GM12878 (cell line): ENCODE results near the gene ZFYVE21. TPM values are rescaled to one million over a fixed set of nuclear protein-coding genes. Genes with fewer than 3 reads are reported as not detected.

ENCODE experiments used
- ATAC-seq: fragments of 200-7000 bp; cut with Tn5 transposase; 3 replicates; pipeline ENCODE4 v1.9.1; 2020; ENCODE audit warnings: mild to moderate bottlenecking, moderate library complexity
- BruUV-seq: library from RNA; stranded (reverse); fragments of 400-500 nt; replicated peaks from 2 replicates; lab custom pipeline; 2021; lab: Mats Ljungman, UMichigan
- CTCF ChIA-PET: fragments of 300-600 bp; sonication (Branson Sonifier 250); formaldehyde crosslinking; extraction: SDS; loops from one replicate; lab custom pipeline; 2021; ENCODE audit warnings: inconsistent platforms; lab: Yijun Ruan, JAX
- POLR2A ChIA-PET: fragments of 350-600 bp; formaldehyde crosslinking; extraction: SDS; loops from one replicate; lab custom pipeline; 2021; ENCODE audit warnings: inconsistent platforms; lab: Charles Lee
- RAD21 ChIA-PET: fragments of 300-600 bp; sonication (Branson Sonifier 250); formaldehyde crosslinking; loops from one replicate; lab custom pipeline; 2023; ENCODE audit warnings: antibody characterized with exemption; ENCODE audit not compliant: unreplicated experiment; lab: Charles Lee
- SMC1A ChIA-PET: fragments of 300-600 bp; sonication (Branson Sonifier 250); formaldehyde crosslinking; loops from one replicate; lab custom pipeline; 2023; ENCODE audit not compliant: unreplicated experiment, uncharacterized antibody; lab: Charles Lee
- DNase-seq: peaks from one replicate; pipeline ENCODE4 v3.0.0-alpha.2; 2011; ENCODE audit warnings: low read depth, low spot score
- FAIRE-seq: peaks from 3 replicates; lab custom pipeline; 2011; peaks lifted over from hg19 to GRCh38; lab: Jason Lieb, UNC
- H2AFZ ChIP-seq: 2 replicates; pipeline ENCODE4 v1.6.0; 2011; ENCODE audit warnings: low read depth, low read length, control low read depth; ENCODE audit not compliant: control insufficient read depth
- H3K27ac ChIP-seq: 2 replicates; pipeline ENCODE4 v1.5.1; 2011; ENCODE audit warnings: control low read depth; ENCODE audit not compliant: control insufficient read depth, insufficient read depth
- H3K27me3 ChIP-seq, 2 experiments: replicated peaks in 1 of 2; 2 replicates each; pipeline versions ENCODE4 v1.6.0 to v1.6.1; 2011; ENCODE audit warnings: low read length in 1 of 2; ENCODE audit not compliant: control insufficient read depth in 2 of 2, insufficient read depth in 2 of 2
- H3K36me3 ChIP-seq, 2 experiments: 2 replicates each; pipeline ENCODE4 v1.5.1; 2011; ENCODE audit warnings: low read length in 1 of 2; ENCODE audit not compliant: control insufficient read depth in 2 of 2, insufficient read depth in 2 of 2
- H3K4me1 ChIP-seq: 2 replicates; pipeline ENCODE4 v1.6.1; 2011; ENCODE audit warnings: mild to moderate bottlenecking, low read length, moderate library complexity, mixed read lengths; ENCODE audit not compliant: control insufficient read depth, insufficient read depth
- H3K4me2 ChIP-seq: 2 replicates; pipeline ENCODE4 v1.6.0; 2011; ENCODE audit warnings: control low read depth; ENCODE audit not compliant: control insufficient read depth, insufficient read depth
- H3K4me3 ChIP-seq: fragments of 200-600 bp; sonication (generic); 2 replicates; pipeline ENCODE4 v1.5.1; 2016
- H3K79me2 ChIP-seq: 2 replicates; pipeline ENCODE4 v1.6.0; 2011; ENCODE audit warnings: low read length; ENCODE audit not compliant: control insufficient read depth, insufficient read depth
- H3K9ac ChIP-seq: 2 replicates; pipeline ENCODE4 v1.8.0; 2011; ENCODE audit warnings: low read length, control low read depth, mixed read lengths; ENCODE audit not compliant: control insufficient read depth, insufficient read depth
- H3K9me3 ChIP-seq: replicated peaks from 3 replicates; pipeline ENCODE4 v1.5.1; 2011; ENCODE audit warnings: mild to moderate bottlenecking, low read length; ENCODE audit not compliant: control insufficient read depth, insufficient read depth
- H4K20me1 ChIP-seq: 2 replicates; pipeline ENCODE4 v1.6.0; 2011; ENCODE audit not compliant: control insufficient read depth, insufficient read depth
- CBX5 ChIP-seq: sonication (generic); IDR thresholded peaks from 2 replicates; pipeline ENCODE4 v1.6.1; 2016; ENCODE audit warnings: low read depth, moderate library complexity, mild to moderate bottlenecking, inconsistent platforms
- CREB1 ChIP-seq: IDR thresholded peaks from 2 replicates; pipeline ENCODE4 v1.6.1; 2012; ENCODE audit warnings: low read depth, mild to moderate bottlenecking, inconsistent platforms
- FOXK2 ChIP-seq: fragments of 450-650 bp; IDR thresholded peaks from 2 replicates; pipeline ENCODE4 v1.6.1; 2017; ENCODE audit warnings: mild to moderate bottlenecking, moderate library complexity
- HDGF ChIP-seq: fragments of 450-650 bp; IDR thresholded peaks from 2 replicates; pipeline ENCODE4 v1.6.1; 2016; ENCODE audit warnings: antibody characterized with exemption
- NR2C1 ChIP-seq: fragments of 450-650 bp; IDR thresholded peaks from 2 replicates; pipeline ENCODE4 v1.6.1; 2017; ENCODE audit warnings: antibody characterized with exemption, mild to moderate bottlenecking, moderate library complexity
- RCOR1 ChIP-seq: conservative IDR thresholded peaks from 2 replicates; pipeline ENCODE4 v1.6.1; 2012; ENCODE audit warnings: low read depth, low read length, improper control_type of control experiment
- RELB ChIP-seq: fragments of 450-650 bp; IDR thresholded peaks from 2 replicates; pipeline ENCODE4 v1.6.1; 2017; ENCODE audit warnings: low read depth, mild to moderate bottlenecking, moderate library complexity
- ZNF622 ChIP-seq: fragments of 450-650 bp; IDR thresholded peaks from 2 replicates; pipeline ENCODE4 v1.6.1; 2017; ENCODE audit warnings: mild to moderate bottlenecking, inconsistent platforms
- WGBS: methylation state at CpG from one replicate; pipeline ENCODE4 v1.1.6; 2016; ENCODE audit warnings: low lambda C conversion rate; ENCODE audit not compliant: insufficient replicate concordance, insufficient coverage; ENCODE audit errors: missing lambda C conversion rate; 5-methylcytosine and 5-hydroxymethylcytosine counted together
- in situ Hi-C: fragments of 300-500 bp; cut with MboI; formaldehyde crosslinking; loops from 9 replicates; pipeline ENCODE4 v1.14.3; 2018; ENCODE audit warnings: mixed read lengths
- intact Hi-C: fragments of 100-400 bp; cut with micrococcal nuclease; formaldehyde crosslinking; loops from one replicate; pipeline ENCODE4 v1.14.2; 2022; ENCODE audit not compliant: unreplicated experiment
- polyA plus RNA-seq, 11 experiments: library from polyadenylated mRNA; depleted of rRNA in 4 of 11; unstranded in 6 of 11; stranded (reverse) in 5 of 11; fragments of >200 nt; fragmentation: Nextera tagmentation in 4 of 11; fragmentation: Illumina TruSeq in 1 of 11; extraction: Ambion mirVana in 4 of 11; extraction: Trizol in 1 of 11; gene quantifications; 1 replicate in 1 of 11; 2 replicates in 10 of 11; pipeline versions ENCODE4 v1.2.1 to v1.2.3, GENCODE V29; 2011 to 2016; ENCODE audit warnings: inconsistent platforms in 2 of 11, missing spikeins in 2 of 11, low read depth in 1 of 11
- total RNA-seq, 4 experiments: library from RNA; depleted of rRNA in 3 of 4; stranded (reverse); fragments of >200 nt in 3 of 4; fragmentation: Illumina TruSeq in 1 of 4; extraction: Trizol in 1 of 4; gene quantifications; 2 replicates each; pipeline versions ENCODE4 v1.2.1 to v1.2.3, GENCODE V29; 2013 to 2021
- TF ChIP-seq, protein P1 (sequence below): fragments of 450-650 bp; IDR thresholded peaks from 2 replicates; pipeline ENCODE4 v1.6.1; 2018; ENCODE audit warnings: borderline replicate concordance, mild to moderate bottlenecking; ENCODE audit not compliant: partially characterized antibody
- TF ChIP-seq, protein P2 (sequence below): fragments of 450-650 bp; IDR thresholded peaks from 2 replicates; pipeline ENCODE4 v1.6.1; 2018; ENCODE audit warnings: mild to moderate bottlenecking, low read depth, moderate library complexity; ENCODE audit not compliant: partially characterized antibody

The ZFYVE21 gene
- total and polyA plus RNA-seq, 10 of the 15 experiments (the other 5 are each of a cell fraction or from before 2014, with no cell fraction given) = 0.79 to 21.7 (median 13.8) TPM

DNA sequence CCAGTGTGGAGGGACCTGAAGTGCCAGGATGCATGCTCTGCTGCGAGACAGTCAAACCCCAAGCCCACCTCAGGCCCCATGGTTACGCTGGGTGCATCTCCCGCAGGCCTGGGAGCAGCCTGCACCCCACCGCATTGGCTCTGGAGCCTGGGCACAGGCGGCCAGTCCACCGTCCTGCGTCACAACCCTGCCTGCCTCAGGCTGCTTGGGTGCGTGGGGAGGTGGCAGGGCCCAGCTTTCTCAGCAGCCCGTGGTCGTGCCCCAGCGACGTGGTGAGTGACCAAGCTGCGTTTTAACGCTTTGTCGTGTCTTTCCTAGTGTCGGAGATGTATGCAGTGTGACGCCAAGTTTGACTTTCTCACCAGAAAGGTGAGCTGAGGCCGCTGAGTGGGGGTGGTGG, 10.9 kb downstream of the ZFYVE21 start (continued):
- TF ChIP-seq, protein P1, sequence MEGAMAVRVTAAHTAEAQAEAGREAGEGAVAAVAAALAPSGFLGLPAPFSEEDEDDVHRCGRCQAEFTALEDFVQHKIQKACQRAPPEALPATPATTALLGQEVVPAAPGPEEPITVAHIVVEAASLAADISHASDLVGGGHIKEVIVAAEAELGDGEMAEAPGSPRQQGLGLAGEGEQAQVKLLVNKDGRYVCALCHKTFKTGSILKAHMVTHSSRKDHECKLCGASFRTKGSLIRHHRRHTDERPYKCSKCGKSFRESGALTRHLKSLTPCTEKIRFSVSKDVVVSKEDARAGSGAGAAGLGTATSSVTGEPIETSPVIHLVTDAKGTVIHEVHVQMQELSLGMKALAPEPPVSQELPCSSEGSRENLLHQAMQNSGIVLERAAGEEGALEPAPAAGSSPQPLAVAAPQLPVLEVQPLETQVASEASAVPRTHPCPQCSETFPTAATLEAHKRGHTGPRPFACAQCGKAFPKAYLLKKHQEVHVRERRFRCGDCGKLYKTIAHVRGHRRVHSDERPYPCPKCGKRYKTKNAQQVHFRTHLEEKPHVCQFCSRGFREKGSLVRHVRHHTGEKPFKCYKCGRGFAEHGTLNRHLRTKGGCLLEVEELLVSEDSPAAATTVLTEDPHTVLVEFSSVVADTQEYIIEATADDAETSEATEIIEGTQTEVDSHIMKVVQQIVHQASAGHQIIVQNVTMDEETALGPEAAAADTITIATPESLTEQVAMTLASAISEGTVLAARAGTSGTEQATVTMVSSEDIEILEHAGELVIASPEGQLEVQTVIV = no peak

- intact Hi-C loops (no loop called here), in situ Hi-C loops (no loop called here)
- ChIA-PET CTCF (no interaction called here), POLR2A (interaction anchor here (1.6 kb wide), 1 partner anchor 8 kb away, joined by 4 read pairs; no protein-coding TSS in a partner anchor)
- H3K27ac ChIP-seq = no peak overlapping the region
- H4K20me1 ChIP-seq = no peaks in the 10 kb centered on the region
- no peak overlapping the region for H2AFZ ChIP-seq
- H3K4me3 ChIP-seq = no peak overlapping the region
- H3K36me3 ChIP-seq = peaks cover 0 to 10% of the 10 kb centered on the region in 2 experiments; a peak in 3 of 4 replicates
- no peaks in the 10 kb centered on the region for H3K4me1 ChIP-seq
- H3K27me3 ChIP-seq = no peaks in the 10 kb centered on the region
- no TSS peak for BruUV-seq
- H3K9me3 ChIP-seq = no peaks in the 10 kb centered on the region
- ATAC-seq (no peak), DNase-seq (no peak)
- TF ChIP-seq HDGF (no peak), RELB (no peak), NR2C1 (no peak), FOXK2 (no peak), CBX5 (no peak), CREB1 (no peak), ZNF622 (no peak), RCOR1 (no peak)
- TF ChIP-seq, protein P2, sequence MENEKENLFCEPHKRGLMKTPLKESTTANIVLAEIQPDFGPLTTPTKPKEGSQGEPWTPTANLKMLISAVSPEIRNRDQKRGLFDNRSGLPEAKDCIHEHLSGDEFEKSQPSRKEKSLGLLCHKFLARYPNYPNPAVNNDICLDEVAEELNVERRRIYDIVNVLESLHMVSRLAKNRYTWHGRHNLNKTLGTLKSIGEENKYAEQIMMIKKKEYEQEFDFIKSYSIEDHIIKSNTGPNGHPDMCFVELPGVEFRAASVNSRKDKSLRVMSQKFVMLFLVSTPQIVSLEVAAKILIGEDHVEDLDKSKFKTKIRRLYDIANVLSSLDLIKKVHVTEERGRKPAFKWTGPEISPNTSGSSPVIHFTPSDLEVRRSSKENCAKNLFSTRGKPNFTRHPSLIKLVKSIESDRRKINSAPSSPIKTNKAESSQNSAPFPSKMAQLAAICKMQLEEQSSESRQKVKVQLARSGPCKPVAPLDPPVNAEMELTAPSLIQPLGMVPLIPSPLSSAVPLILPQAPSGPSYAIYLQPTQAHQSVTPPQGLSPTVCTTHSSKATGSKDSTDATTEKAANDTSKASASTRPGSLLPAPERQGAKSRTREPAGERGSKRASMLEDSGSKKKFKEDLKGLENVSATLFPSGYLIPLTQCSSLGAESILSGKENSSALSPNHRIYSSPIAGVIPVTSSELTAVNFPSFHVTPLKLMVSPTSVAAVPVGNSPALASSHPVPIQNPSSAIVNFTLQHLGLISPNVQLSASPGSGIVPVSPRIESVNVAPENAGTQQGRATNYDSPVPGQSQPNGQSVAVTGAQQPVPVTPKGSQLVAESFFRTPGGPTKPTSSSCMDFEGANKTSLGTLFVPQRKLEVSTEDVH = no peak
- TF ChIP-seq, all 136 proteins: peak for 0
- H3K9ac ChIP-seq = no peak overlapping the region
- no peak for FAIRE-seq
- RAD21 ChIA-PET = no interaction called here
- no peaks in the 10 kb centered on the region for H3K79me2 ChIP-seq
- H3K4me2 ChIP-seq = no peak overlapping the region
- SMC1A ChIA-PET = no interaction called here
- 95% methylated on average over 43 of the region's 53 CpGs for WGBS
Observed at GRCh38 chr14:103727313-103727980, 11.8 kb downstream of the ZFYVE21 start.
